ENCODE measurements around the gene BCL2. TPM values are rescaled to one million over a fixed set of nuclear protein-coding genes. Genes with fewer than 3 reads are reported as not detected.
A peak's percentile ranks its signal among the peaks of the same experiment; 100 is the strongest.

BCL2 gene
- total RNA-seq, 4 donors from 2014 or later: 16.1 to 61.1 (median 36.9) TPM

DNA sequence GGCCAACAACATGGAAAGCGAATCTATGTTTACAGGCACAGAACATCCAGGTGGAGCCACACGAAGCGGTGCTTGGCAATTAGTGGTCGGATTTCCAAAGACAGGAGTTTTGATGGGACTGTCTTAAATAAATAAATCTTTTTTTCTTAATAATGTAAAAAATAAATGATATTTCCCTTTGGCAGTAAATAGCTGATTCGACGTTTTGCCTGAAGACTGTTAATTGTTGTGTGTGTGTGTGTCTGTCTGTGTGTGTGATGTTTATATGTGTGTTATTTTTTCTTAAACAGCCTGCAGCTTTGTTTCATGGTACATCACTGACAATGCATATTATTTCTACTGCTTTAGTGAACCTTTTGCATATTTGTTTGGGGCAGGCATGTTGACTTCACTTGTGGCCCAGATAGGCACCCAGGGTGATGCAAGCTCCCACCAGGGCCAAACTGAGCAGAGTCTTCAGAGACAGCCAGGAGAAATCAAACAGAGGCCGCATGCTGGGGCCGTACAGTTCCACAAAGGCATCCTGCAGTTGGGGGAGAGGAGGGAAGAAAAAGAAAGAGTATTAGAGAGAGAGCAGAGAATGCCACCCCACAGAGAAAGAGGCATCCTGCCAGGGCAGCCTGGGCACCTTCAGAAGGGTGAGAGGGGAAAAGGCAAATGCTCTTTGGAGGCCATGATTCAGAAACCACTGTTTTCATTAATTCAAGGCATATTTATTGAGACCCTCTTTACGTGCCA lies 191.2 kb downstream of the BCL2 start:
- DNase-seq: no peak
- Histone ChIP-seq H3K4me1 (no peaks in the 10 kb centered on the region), H3K27ac (no peak overlapping the region), H3K36me3 (no peaks in the 10 kb centered on the region), H3K9me3 (no peaks in the 10 kb centered on the region), H3K4me3 (no peak overlapping the region), H3K27me3 (no peaks in the 10 kb centered on the region)
- intact Hi-C loops (cut with DNase I; ENCODE audit: low total_unique reads): loop anchor here (10.0 kb wide), 1 partner anchor 306 kb away; no protein-coding TSS in a partner anchor
- TF ChIP-seq, protein P1, sequence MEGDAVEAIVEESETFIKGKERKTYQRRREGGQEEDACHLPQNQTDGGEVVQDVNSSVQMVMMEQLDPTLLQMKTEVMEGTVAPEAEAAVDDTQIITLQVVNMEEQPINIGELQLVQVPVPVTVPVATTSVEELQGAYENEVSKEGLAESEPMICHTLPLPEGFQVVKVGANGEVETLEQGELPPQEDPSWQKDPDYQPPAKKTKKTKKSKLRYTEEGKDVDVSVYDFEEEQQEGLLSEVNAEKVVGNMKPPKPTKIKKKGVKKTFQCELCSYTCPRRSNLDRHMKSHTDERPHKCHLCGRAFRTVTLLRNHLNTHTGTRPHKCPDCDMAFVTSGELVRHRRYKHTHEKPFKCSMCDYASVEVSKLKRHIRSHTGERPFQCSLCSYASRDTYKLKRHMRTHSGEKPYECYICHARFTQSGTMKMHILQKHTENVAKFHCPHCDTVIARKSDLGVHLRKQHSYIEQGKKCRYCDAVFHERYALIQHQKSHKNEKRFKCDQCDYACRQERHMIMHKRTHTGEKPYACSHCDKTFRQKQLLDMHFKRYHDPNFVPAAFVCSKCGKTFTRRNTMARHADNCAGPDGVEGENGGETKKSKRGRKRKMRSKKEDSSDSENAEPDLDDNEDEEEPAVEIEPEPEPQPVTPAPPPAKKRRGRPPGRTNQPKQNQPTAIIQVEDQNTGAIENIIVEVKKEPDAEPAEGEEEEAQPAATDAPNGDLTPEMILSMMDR (IDR thresholded peaks at IDR 0.05): no peak
- no peak for TF ChIP-seq POLR2A (IDR thresholded peaks at IDR 0.05)

DNA sequence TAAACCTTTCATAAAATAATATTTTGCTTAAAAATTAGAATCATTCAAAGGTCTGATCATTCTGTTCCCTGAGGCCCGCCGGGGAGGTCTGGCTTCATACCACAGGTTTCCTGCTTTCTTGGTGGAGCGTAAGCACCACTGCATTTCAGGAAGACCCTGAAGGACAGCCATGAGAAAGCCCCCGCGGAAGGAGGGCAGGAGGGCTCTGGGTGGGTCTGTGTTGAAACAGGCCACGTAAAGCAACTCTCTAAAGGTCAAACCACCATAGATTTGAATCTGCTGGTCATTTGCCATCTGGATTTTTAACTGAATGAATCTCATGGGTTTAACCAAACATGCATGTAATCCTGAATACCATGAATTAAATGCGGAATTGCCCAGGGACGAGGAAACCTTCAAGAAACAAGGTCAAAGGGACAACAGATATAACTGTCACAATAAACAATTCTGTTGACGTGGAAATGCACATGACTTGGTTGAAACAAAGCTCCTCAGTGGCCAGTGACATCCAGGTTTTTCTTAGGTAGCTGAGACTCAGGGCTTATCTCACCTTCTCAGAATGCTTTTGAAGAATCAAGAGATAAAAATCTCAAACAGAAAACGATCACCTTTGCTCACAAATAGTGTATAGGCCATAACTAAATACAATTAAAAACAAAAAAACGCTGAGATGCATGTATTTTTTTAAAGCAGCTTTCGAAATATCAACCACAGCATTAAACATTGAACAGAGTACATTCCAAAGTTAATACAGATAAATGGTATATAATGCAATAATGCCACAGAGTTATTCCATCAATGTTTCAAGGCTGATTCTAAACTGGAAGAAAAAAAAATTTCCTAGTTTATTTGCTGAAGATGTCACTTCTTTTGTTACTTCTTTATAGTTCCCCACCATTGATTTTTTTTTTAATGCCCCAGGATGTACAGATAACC lies 193.2 kb downstream of the BCL2 start:
- no peaks in the 10 kb centered on the region for H3K36me3 ChIP-seq

DNA sequence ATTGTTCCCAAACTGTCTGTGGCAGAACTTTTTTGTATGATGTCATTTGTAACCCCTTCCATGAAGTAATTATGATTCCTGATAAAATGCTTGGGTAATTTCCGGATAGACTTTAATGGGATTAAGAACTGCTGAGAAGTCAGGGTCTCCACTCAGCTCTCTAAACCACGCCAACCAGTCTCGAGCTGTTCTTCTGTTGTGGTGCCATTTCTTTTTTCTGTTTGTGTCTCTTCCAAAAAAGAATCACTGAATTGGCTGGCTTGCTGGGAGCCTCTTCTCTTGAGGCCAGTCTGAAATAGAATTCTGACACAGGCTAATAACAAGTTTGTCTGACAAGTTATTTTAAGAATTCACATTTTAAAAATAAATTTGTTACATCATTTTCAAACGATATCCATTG lies 198.9 kb downstream of the BCL2 start:
- intact Hi-C loops (cut with DNase I; ENCODE audit: low total_unique reads): loop anchor here (10.0 kb wide), 1 partner anchor 314 kb away; no protein-coding TSS in a partner anchor
- Histone ChIP-seq H3K27me3 (no peaks in the 10 kb centered on the region), H3K9me3 (no peaks in the 10 kb centered on the region), H3K4me3 (no peak overlapping the region), H3K4me1 (no peaks in the 10 kb centered on the region), H3K27ac (no peak overlapping the region), H3K36me3 (no peaks in the 10 kb centered on the region)
- DNase-seq: no peak
- TF ChIP-seq POLR2A (IDR thresholded peaks at IDR 0.05): no peak

More for the DNA sequence above, 193.2 kb downstream of the BCL2 start:
- Histone ChIP-seq H3K4me1 (no peaks in the 10 kb centered on the region), H3K9me3 (no peaks in the 10 kb centered on the region), H3K27me3 (no peaks in the 10 kb centered on the region), H3K27ac (no peak overlapping the region), H3K4me3 (no peak overlapping the region)
- no peak for TF ChIP-seq POLR2A (IDR thresholded peaks at IDR 0.05)
- TF ChIP-seq, protein P1 (IDR thresholded peaks at IDR 0.05): no peak
- intact Hi-C loops (cut with DNase I; ENCODE audit: low total_unique reads): loop anchor here (10.0 kb wide), 1 partner anchor 308 kb away; no protein-coding TSS in a partner anchor
- no peak for DNase-seq

DNA sequence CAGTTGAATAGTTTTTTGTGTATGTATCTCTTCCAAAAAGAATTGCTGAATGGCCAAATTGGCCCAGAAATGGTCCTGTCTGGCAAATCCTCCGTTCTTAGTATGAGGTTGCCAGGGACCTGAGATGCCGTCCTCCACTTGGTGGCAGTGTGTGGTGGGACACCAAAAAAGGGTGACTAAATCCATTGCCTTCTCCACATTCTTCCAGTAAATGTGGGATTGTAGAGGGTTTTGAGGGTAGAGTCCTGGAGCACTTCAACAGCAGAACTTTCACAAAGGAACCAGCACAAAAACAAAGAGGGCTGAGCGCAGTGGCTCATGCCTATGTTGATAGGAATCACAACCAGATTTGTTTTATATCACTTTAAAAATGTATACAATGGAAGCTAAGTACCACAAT lies 199.9 kb downstream of the BCL2 start:
- DNase-seq: no peak
- intact Hi-C loops (cut with DNase I; ENCODE audit: low total_unique reads): loop anchor here (10.0 kb wide), 1 partner anchor 315 kb away; no protein-coding TSS in a partner anchor
- Histone ChIP-seq H3K9me3 (no peaks in the 10 kb centered on the region), H3K36me3 (no peaks in the 10 kb centered on the region), H3K27ac (no peak overlapping the region), H3K4me3 (no peak overlapping the region), H3K4me1 (no peaks in the 10 kb centered on the region), H3K27me3 (no peaks in the 10 kb centered on the region)
- TF ChIP-seq, protein P1 (IDR thresholded peaks at IDR 0.05): peak; percentile 16 to 39 (median 30)
- no peak for TF ChIP-seq POLR2A (IDR thresholded peaks at IDR 0.05)

DNA sequence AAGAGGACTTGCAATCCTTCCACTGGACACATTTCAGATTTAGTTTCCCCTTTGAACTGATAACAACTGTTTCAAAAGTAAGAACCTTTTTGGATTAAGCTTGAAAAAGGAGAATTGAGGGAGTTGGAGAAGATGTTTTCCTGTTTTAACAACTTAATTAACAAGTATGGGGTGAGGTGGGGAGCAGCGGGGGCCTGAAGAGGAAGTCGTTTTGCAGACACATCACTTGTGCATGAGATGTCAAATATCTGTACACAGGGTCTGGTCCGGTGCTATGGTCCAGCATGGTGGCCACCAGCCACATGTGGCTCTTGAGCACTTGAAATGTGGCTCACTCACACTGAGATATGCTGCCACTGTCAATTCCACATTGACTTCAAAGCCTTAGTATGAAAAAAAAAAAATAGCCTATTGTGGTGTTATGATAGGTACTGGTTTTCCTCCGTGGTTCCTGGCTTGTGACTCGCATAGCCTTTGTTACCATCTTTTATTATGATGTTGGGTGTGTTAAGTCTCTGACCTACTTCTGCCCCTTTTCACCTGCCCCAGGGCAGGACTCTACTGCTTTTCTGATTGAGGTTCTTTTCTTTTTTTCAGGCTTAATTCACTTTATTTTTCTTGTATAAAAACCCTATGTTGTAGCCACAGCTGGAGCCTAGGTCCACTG lies 205.5 kb downstream of the BCL2 start:
- intact Hi-C loops (cut with DNase I; ENCODE audit: low total_unique reads): no loop called here
- TF ChIP-seq POLR2A (IDR thresholded peaks at IDR 0.05): no peak
- Histone ChIP-seq H3K4me1 (no peaks in the 10 kb centered on the region), H3K27ac (no peak overlapping the region), H3K27me3 (no peaks in the 10 kb centered on the region), H3K4me3 (no peak overlapping the region), H3K36me3 (no peaks in the 10 kb centered on the region), H3K9me3 (no peaks in the 10 kb centered on the region)
- no peak for DNase-seq
